Activated gamma-delta T cell (primary cell): ENCODE results near the gene PNLIPRP2.

Experiments
- DNase-seq: peaks from one replicate; lab custom pipeline; 2025; lab: John Stamatoyannopoulos, UW
- total RNA-seq, 2 donors: gene quantifications; one replicate each; lab custom pipeline; 2026; lab: John Stamatoyannopoulos, UW

Gene PNLIPRP2
- 0 reads per million in 2 donors for total RNA-seq

DNA sequence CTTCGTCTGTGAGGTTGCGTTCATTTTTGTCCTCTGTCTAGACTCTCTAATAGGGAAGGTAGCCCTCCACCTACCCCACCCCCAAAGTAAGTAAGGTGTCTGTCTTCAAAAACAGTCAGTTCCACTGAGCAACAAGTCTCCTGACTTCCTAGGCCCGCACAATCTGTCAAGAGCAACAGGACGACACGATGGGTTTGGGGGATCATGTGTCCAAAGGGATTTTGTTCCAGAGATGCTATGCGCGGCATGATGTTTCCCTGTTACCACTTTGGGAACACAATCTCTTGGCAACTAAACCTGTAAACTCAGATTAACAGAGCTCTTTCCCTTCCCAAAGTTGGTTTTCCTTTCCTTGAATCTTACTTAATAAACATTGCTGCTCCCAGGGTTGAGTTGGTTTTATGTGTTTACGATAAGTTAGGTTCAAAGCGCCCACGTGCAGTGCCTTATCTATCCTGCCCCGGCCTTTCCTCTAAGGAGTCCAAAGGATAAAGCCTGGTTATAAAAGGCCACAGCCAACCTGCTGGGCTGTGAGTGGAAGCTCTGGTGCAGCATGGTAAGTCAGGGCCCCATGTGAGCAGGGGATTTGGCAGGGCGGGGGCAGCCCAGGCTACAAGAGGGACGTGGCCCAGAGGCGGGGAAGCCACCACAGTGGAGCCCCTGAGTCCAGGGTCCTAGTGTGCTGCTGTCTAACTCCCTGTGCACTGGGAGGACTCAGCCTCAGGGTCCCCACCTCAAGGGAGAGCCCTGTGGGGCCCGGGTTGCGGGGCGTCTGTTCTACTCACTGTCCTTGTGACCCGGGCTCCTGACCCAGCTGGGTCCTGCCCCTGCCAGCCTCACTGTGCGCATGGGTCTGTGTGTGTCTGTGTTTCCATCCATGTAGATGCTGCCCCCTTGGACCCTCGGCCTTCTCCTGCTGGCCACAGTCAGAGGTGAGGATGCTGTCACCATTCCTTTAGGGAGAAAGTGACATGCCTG, at the start of gene PNLIPRP2:
Gene PNLIPRP2 (plus strand): TSS at position 531 of the 978 bp plus-strand sequence.
- no peak for DNase-seq

DNA sequence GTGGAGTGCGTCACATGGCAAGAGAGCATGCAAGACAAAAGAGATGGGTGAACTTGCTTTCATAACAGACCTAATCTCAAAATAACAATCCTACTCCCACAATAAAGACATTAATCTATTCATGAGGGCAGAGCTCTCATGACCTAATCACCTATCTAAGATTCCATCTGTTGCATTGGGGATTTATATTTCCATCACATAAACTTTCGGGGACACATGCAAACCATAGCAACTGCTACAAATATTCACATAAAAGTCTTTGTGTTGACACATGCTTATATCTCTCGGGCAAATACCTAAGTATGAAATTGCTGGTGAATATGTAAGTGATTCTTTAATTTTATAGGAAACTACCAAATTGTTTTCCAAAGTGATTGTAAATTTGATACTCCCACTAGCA, 46.0 kb upstream of the PNLIPRP2 start:
- DNase-seq = no peak

DNA sequence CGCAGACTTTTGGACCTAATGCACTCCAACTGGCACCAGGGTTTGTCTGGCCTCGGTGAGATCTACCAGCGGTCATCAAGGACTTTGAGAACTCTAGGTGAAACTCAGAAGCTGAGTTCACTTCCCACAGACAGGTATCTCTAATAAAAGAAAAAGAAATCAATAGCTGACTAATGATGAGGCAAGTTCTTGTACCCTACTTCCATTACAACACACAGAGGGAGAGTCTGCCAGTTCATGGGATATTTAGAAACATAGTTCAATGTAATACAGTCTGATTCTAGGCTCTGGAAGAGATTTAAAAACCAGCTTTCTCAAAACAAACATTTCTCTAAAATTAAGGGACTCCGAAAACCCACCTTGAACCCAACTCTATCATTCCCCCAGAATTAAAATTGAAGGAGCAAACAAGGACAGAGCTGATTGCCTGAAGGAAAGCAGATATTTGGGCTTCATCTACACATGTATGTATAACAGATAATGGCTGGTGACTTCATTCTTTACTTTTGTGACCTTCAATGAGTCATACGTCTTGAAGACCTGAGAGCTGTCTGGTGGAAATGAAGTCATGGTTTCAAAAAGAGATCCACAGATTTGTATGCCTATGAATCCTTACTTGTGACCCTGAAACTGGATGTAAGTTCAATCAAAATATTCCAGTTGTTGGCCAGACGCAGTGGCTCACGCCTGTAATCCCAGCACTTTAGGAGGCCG, 32.7 kb upstream of the PNLIPRP2 start:
- DNase-seq = no peak

DNA sequence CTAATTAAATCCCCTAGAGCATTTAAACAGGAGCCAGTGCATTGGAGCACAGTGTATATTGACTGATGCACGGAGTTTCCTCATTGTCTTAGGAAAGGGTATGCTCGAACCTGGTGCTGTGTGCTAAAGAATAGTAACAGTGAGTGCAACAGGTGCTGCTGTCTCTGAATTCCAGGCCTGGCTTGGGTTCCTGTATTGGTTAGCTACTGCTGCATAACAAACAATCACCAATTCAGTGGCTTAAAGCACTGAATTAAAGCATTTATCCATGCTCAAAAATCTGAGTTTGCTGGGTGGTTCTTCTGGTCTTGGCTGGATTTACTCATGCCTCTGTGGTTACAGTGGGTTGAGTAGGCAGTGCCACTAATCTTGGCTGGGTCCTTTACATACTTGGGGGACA, 31.8 kb upstream of the PNLIPRP2 start:
- no peak for DNase-seq

DNA sequence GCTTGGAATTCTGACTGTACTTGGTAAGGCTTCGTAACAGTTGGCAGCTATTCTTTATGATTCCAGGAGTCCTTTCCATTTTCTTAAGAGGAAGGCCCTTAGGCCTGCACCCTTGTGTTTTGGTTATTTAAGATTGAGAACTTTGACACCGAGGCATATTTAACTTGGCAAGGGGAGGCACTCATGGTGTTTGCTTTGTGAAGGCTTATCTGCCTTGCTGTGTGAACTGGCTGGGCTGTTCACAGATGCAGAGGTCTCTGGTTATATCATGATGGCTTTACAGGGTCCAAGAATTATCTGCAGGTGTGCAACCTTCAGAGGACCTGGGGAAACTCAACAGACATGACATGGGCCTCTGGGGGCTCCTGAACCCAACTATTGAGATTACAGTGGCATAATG, 30.8 kb upstream of the PNLIPRP2 start:
- no peak for DNase-seq

DNA sequence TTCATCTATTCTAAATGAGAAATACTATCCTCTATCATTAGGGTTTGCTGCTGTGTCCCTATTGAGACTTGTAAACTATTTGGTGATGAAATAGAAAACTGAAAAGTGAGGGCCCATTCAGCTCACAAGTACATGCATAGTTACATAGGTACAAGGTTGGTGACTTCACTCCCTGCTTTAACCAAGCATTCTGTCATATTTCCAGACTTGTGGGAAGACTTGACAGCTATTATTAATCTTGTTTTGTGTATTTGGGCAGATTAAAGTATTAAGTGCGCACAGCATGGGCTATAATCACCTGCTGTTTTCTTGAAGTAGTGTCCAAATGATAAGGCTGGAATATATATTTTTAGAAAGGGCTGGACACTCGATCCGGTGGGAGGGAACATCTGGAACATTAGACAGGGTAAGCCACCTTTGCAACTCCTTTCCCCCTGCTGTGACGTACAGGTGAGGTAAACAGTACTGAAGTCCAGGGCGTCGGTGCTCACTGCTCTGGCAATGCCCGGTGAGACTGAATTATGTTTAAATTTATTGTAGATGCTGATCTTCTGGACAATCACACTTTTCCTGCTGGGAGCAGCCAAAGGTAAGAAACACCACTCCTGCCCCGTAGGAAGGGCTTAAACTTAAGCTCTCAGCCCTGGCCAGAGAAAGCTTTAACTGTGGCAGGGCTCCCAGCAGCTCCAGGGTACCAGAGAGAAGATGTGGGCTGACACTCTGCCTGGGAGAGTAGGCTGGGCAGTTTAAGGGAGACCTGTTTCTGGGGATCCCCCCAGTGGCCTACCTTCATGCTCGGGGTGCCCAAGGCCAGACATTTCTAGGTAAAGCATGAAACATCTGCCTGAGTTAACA, 29.9 kb upstream of the PNLIPRP2 start, which contains the start of gene PNLIPRP1:
Gene PNLIPRP1 (plus strand): TSS at position 370 of the 855 bp plus-strand sequence. CDS start 171 bp downstream, at position 541.
- DNase-seq = no peak

DNA sequence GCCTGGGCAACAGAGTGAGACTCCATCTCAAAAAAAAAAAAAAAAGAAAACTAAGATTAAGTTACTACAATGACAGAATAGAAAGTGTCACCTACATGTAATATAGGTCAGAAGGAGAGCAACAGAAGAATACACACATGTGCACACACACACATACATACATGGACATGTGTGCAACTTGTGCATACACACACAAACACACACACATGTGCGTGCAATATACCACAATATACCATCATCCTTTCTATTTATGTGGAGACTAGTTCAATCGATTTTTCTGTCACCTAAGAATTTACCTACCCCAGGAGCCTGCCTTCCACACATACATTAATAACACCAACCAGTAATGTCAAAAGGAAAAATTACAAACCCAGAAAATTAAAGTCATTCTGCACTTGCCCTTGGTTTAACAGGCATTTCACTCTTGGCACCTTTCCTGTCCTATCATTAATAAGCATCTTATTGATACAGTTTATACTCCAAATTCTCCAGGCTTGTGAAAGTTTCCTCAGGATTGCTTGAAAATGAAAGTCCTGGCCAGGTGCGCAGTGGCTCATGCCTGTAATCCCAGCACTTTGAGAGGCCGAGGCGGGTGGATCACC, 27.5 kb upstream of the PNLIPRP2 start:
- no peak for DNase-seq

DNA sequence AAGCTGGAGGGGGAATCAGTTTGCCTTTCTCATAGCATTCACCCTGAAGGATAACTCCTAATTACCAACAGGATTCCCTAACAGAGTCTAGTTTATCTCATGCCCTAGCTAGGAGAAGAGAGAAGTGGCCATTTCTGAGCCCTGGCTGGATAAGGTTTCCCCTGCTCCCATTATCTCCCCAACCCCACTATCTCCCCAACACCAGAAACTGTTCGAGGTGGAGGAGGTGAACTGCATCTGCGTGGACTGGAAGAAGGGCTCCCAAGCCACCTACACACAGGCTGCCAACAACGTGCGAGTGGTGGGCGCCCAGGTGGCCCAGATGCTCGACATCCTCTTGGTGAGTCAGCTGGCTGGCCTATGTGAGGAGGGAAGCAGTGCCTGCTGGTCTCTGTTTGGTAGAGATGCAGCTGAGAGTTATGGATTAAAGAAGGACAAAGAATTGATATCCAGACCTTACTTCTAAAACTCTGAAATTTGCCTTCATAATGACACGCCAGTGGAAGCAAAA, 26.2 kb upstream of the PNLIPRP2 start:
- DNase-seq = no peak

DNA sequence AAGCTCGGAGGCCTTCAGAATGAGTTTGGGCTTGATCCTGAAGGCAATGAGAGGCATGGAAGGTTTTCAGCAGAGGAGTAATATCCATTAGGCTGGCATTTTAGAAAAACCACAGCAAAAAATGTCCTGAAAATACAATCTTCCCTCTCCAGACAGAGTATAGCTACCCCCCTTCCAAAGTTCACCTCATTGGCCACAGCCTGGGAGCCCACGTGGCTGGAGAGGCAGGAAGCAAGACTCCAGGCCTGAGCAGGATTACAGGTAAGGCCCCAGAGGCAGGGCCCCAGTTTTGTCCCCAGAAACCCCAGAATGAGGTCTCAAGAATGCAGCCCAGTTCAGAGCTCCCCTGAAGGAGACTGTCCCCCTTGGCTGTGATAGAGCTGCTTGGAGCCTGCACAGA, 24.7 kb upstream of the PNLIPRP2 start:
- DNase-seq = no peak

DNA sequence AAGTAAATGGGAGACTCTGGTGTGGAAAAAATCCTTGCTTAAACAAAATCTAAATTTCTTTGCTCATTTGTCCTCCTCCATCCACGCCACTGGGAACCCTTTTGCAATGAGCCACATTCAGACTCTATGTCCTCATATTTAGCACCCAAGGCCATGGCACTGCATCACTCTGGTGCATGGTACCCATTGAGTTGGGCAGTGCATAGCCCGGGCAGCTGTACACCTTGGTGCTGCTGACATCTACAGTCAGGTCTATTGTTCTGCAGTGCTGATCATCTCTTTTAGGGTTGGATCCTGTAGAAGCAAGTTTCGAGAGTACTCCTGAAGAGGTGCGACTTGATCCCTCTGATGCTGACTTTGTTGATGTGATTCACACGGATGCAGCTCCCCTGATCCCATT, 23.2 kb upstream of the PNLIPRP2 start:
- no peak for DNase-seq

DNA sequence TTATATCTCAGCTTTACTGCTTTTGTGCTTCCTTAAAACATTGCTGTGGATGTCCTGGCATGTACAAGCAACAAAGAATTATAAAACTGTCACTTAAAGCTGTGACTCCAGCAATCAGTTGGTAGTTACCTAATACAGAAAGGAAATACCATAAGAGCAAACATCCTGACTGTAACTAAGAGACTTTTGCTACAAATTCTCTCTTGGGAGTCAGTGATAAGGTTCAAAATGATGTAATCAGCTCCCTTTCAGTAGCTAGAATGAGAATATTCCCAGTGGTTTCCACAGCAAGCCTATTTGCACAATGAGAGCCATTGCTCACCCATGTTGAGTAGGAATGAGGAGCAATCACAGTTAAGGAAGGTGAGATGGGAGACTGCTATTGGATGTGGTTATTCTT, 22.4 kb upstream of the PNLIPRP2 start:
- no peak for DNase-seq

DNA sequence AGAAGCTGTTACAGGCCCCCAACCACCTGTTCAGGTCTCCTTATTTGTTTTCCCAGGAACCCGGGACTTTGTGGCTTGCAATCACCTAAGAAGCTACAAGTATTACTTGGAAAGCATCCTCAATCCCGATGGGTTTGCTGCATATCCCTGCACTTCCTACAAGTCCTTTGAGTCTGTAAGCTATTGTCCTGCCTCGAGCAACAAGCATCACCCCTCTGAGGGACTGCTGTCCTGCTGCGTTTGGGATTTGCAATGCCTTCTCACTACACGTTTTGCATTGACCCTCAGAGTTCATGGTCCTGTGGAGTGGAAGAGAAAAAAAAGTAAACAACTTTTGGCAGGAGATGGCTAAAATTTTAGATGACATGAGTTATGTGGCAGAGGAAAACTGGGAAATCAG, 20.8 kb upstream of the PNLIPRP2 start:
- no peak for DNase-seq

DNA sequence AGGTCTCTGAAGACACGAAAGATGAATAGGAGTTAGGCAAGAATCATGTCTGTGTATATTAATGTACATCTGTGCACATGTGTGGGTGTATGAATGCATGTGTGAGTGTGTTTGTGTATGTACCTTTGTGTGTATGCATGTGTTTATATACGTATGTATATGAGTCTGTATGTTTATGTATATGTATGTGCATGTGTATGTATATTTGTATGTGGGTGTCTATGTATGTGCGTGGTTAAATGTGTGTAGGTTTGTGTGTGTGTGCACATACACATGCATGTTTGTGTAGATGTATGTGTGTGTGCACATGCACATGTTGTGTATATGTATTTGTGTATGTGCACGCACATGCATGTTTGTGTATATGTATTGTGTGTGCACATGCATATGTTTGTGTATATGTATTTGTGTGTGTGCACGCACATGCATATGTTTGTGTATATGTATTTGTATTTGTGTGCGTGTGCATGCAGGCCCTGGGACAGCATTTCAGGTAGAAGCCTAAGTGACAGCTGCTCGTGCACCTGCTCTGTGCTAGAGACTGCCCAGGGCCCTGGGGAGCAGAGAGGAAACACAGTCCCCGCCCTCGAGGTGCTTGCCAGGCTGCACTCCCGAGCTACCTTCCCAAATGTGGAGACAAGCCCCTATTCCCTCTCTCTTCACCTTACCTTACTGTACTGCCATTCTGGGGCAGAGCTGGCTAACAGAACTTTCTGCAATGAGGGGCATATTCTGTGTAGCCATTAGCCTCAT, 17.9 kb upstream of the PNLIPRP2 start:
- no peak for DNase-seq

DNA sequence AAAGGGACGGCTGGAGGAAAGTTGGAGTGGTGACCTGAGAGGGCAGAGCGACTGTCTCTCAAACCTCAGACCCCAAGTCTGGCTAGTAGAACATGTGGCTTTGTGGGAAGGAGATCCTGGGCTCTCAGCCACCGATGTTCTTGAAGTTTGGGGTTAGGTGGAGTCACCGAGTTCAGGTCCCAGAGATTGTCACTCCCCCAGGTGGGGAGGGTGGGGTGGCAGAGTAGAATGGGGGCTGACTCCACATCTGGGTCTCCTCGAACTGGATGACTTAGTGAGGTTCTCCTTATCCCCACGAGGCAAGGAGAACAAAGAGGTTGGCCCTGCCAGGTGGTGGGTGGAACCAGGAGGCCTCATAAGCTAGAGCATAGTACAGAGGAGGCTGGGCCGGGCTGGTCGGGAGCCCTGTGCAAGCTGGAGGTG, 14.7 kb upstream of the PNLIPRP2 start:
- DNase-seq = no peak

DNA sequence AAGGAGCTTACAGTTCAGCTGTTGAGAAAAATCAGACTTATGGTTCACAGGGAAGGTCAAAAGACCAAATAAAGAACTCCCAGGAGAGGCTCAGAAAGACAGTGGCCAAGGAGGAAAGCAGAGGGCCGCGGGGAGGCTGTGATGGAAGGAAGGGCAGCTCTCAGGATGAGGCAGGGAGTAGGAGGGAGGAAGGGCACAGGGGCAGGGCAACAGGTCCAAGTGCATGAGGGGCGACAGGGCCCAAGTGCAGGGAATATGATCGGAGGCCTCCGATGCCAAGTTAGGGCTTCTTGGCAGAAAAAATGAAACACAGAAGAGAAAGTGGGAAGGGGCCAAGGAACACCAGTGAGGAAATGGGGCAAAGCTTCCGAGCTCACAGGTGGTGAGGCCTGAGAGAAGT, 13.4 kb upstream of the PNLIPRP2 start:
- no peak for DNase-seq

DNA sequence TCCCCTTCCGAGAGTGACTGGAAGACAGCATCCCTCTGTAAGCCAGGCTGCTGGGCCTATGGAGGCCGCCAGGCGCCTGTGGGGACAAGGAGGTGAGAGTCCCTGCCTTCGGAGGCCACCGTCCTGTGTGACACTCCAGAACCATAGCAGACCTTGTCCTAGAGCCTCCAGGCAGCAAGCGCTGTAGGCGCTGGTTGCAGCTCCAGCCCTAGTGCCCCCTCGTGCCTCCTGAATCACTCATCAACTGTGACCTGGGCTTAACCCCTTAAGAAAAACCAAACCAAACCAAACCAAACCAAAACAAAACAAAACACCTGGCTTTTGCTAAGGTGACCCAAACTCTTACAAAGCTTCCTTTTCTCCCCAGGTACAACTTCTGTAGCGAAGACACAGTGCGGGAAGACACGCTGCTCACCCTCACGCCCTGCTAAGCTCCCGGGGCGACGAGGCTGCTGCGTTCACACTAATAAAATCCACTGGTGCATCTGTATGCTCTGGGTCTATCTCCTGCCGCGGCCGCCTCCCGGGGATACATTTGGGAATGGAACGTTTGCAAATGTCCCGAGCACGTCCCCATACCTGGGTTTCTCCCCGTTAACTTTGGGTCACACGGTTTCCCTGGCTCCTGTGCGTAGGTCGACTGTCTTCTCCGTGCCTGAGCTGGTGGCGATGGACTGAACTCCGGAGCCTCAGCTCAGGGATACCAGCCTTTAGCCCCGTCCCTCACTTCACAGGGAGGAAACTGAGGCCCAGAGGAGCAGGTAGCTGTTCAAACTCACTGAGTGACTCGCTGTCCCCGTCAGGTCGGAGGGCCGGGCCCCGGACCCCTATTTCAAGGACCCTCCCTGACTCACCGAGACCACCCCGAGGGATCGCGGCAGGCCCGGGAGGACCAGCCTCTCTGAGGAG, 11.8 kb upstream of the PNLIPRP2 start:
- no peak for DNase-seq

DNA sequence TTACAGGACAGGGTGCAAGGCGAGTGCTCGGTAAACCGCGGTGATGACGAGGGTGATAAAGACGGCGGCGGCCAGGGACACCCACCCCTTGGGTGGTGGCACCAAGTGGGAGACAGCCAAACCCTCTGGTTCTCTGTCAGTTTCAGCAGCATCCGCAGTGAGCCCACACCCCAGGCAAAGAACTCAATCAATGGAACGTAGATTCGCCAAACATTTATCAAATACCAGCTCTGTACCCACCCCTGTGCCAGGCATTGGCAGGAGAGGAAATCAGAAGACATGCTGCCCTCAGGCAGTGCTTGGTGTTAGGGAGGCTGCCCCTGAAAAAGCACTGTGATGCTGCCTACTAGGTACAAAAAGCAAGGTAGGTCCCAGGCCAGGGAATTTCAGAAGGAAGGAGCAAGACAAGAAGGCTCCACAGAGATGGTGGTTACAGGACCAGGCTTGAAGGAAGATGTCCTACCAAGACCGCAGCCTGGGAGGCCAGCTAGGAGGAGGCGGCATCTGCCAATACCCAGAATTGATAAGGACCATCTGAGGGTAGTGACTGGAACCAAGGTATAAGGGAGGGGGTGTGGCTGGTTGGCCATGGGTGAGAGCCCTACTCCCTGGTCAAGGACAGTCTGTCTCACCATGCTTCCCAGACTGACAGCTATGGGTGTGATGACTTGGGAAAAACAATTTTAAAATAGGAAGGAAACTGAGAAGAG, 10.2 kb upstream of the PNLIPRP2 start:
- no peak for DNase-seq

DNA sequence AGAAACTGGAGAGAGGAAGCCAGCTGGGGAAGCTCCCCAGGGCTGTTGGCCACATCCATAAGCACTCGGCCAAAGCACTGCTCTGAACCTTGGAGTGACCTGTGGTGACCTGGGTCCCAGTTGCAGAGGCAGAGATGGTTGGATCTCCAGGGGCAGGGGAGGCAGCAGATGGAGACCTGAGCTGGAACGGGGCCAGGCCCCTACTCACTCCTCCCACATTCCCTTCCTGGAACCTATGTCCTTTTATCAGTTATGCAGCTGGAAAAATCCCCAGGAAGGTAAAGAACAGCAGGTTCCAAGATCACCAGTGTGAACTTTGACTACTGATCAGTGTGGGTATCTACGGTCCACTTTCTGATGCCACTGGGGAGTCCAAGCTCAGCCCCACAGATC, 9.6 kb upstream of the PNLIPRP2 start:
- DNase-seq = no peak
